Choroid plexus epithelial cell (primary cell): ENCODE data around the gene KRTAP12-3.
"Not testable (repeated sequence)": the region's sequence is repeated elsewhere in the genome, so short reads cannot be mapped to it uniquely, and the experiment has no call there.

Source experiments
- DNase-seq: peaks from one replicate; pipeline ENCODE4 v3.0.0-alpha.2; 2010; ENCODE audit warnings: low read depth
- H3K4me3 ChIP-seq: 2 replicates; pipeline ENCODE4 v1.5.1; 2011; ENCODE audit warnings: low read depth, mild to moderate bottlenecking, control low read depth, low read length, moderate library complexity
- TF ChIP-seq, protein P1 (sequence below): conservative IDR thresholded peaks from 2 replicates; pipeline ENCODE4 v1.5.1; 2011; ENCODE audit warnings: low read depth, mild to moderate bottlenecking, control low read depth, inconsistent platforms, low read length, moderate library complexity

KRTAP12-3 gene

DNA sequence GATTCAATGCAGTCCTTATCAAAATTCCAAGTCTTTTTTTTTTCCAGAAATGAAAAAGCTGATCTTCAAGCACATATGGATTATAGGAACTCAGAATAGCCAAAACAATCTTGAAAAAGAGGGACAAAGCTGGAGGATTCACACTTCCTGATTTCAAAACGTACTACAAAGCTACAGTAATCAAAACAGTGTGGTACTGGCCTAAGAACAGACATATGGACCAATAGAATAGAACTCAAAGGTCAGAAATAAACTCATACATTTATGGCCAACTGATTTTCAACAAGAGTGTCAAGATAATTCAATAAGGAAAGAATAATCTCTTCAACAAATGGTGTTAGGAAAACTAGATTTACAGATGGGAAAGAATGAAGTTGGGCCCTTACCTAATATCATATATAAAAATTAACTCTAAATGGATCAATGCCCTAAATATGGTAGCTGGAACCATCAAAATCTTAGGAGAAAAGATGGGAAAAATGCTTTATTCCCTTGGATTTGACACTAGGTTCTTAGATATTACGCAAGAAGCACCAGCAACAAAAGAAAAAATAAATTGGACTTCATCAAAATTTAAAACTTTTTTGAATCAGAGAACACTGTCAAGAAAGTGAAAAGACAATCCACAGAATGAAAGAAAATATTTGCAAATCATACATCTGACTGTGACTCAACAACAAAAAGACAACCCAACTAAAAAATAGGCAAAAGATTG is 35.2 kb downstream of the KRTAP12-3 start:
- no peak for DNase-seq
- TF ChIP-seq, protein P1, sequence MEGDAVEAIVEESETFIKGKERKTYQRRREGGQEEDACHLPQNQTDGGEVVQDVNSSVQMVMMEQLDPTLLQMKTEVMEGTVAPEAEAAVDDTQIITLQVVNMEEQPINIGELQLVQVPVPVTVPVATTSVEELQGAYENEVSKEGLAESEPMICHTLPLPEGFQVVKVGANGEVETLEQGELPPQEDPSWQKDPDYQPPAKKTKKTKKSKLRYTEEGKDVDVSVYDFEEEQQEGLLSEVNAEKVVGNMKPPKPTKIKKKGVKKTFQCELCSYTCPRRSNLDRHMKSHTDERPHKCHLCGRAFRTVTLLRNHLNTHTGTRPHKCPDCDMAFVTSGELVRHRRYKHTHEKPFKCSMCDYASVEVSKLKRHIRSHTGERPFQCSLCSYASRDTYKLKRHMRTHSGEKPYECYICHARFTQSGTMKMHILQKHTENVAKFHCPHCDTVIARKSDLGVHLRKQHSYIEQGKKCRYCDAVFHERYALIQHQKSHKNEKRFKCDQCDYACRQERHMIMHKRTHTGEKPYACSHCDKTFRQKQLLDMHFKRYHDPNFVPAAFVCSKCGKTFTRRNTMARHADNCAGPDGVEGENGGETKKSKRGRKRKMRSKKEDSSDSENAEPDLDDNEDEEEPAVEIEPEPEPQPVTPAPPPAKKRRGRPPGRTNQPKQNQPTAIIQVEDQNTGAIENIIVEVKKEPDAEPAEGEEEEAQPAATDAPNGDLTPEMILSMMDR, result no peak
- H3K4me3 ChIP-seq, result no peak overlapping the region

DNA sequence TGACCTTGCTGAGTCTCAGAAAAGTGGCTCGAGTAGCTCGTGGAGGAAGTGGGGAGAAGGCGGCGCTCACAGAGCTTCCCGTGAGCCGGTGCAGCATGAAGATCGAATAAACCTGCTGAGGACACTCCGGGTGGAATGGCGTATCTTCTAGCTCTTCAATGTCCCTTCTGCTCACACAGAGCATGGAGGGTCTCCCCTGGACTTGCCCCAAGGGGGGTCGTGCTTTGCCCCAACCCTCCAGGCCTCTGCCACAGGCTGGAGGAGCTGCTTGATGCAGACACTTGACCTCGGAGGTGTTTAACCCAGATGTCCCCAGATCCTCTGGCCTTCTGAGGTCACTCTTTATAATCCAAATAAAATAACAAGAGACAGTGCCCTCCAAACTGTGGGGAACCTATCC is 37.0 kb downstream of the KRTAP12-3 start:
- DNase-seq, result no peak
- TF ChIP-seq, protein P1, result no peak

DNA sequence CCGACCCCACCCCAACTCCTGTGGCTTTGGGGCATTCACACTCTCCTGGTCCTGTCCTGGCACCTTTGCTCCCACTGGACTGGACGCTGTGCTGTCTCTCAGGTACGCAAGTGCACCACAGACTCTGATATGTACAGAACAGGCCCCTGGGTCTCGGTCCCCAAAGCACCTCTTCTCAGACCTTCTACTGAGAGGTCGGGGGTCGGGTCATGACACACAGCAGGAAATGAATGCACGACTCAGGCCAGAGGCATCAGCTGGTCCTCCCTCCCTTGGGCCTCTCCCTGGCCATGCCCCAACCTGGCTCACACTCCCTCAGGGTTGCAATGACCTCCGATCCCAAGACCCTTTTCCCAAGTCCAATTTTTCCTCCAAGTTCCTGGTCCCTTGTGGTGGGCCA is 37.5 kb downstream of the KRTAP12-3 start:
- H3K4me3 ChIP-seq, result no peak overlapping the region
- TF ChIP-seq, protein P1, result no peak
- no peak for DNase-seq

More for the DNA sequence above, 37.0 kb downstream of the KRTAP12-3 start:
- H3K4me3 ChIP-seq, result no peak overlapping the region

DNA sequence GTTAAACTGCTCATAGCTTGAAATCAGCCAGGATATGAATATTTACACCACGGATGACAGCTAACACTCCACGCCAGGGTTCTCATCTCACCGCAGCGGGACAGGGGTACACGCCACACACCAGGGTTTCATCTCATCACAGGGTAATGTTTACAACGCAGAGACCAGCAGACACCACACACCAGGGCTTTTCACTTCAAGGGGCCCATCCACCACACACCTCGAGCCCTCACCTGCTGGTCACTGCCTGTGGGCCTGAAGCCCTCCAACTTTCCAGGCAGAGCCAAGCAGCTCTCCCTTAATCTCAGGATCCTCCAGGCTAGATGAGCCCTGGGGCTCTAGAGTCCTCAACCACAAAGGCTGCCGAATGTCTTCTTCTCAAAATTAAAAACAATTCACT is 37.9 kb downstream of the KRTAP12-3 start:
- DNase-seq, result no peak
- TF ChIP-seq, protein P1, result no peak
- H3K4me3 ChIP-seq, result no peak overlapping the region

DNA sequence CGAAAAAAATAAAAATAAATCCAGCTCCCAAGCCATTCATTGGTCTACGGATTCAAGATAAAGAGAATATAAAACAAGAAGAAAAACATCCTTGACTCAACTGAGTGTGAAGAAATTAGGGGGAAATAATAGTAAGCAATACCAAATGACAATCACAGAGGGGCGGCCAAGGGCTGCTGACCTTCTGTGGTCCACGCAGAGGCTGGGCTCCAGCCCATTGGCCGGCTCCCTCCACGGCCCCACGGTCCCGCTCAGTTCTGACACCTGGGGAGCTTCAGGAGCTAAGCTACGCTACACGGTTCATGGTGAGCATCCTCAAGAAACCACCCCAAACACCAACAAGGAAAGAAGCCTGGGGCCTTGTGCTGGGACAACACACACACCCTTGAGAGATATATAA is 38.8 kb downstream of the KRTAP12-3 start:
- DNase-seq, result no peak
- TF ChIP-seq, protein P1, result no peak
- H3K4me3 ChIP-seq, result no peak overlapping the region

DNA sequence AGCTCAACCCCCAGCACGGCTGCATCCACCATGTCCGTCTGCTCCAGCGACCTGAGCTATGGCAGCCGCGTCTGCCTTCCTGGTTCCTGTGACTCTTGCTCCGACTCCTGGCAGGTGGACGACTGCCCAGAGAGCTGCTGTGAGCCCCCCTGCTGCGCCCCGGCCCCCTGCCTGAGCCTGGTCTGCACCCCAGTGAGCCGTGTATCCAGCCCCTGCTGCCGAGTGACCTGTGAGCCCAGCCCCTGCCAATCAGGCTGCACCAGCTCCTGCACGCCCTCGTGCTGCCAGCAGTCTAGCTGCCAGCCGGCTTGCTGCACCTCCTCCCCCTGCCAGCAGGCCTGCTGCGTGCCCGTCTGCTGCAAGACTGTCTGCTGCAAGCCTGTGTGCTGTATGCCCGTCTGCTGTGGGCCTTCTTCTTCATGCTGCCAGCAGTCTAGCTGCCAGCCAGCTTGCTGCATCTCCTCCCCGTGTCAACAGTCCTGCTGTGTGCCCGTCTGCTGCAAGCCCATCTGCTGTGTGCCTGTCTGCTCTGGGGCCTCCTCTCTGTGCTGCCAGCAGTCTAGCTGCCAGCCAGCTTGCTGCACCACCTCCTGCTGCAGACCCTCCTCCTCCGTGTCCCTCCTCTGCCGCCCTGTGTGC is 39.6 kb downstream of the KRTAP12-3 start, which contains the start of gene KRTAP10-12:
TSS of gene KRTAP10-12 (plus strand) at position 1 of the 639 bp plus-strand sequence. CDS start at position 31, 30 bp downstream.
- DNase-seq, H3K4me3 ChIP-seq: not testable (repeated sequence)

DNA sequence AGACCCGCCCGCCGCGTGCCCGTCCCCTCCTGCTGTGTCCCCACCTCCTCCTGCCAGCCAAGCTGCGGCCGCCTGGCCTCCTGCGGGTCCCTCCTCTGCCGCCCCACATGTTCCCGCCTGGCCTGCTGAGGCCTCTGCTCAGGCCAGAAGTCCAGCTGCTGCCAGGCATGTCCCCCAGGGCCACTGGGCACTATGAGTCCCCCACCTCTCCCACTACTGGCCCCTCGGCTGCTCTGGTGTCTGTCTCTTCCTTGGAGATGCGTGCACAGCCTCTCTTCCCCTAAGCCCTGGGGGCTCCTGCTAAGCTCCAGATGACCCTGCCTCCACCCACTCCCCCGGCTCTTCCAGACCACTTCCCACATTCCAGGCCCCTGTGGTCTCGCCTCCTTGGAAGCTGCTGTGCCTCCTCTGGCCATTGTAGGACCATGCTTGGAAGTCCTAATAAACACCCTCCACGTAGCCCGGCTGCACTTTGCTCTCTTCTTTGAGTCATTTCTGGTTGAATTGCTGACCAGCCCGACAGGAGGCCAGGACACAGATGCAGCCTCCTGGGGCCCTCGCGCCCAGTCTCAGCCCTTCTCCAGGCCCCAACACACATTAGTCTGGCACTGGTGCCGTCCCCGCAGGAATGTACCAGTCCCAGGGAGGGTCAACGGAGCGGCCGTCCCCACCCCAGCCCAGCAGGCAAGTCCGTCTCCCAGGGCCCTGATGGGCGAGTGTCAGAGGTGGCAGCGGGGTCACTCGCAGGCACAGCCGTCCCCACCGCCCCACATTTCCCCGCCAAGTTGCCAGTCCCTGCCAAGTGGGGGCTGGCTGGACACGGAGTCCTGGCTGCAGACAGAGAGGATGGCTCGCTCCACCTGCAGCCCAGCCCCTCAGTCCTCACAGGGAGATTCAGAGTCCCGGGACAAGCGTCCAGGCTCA is 40.3 kb downstream of the KRTAP12-3 start:
- TF ChIP-seq, protein P1, result no peak
- peak; percentile 9 for DNase-seq
- H3K4me3 ChIP-seq, result no peak overlapping the region
